Measurements from ENCODE around the gene MST1.

Gene MST1

GRCh38 chr3:49722896-49723295, 33.6 kb upstream of the MST1 start:
- DNase-seq (ENCODE audit: low spot score in 2 of 2) = no peak
- no peaks in the 10 kb centered on the region for H3K9me3 Mint-ChIP-seq
- ATAC-seq (ENCODE audit: low read depth) = no peak
- peaks cover 4% of the 10 kb centered on the region for H3K36me3 Mint-ChIP-seq
- peak overlapping the region; percentile 100 for H3K27ac Mint-ChIP-seq
- peaks cover 47% of the 10 kb centered on the region for H3K4me1 Mint-ChIP-seq
- H3K27me3 Mint-ChIP-seq = no peaks in the 10 kb centered on the region
- peak overlapping the region; percentile 90 for H3K4me3 Mint-ChIP-seq

DNA sequence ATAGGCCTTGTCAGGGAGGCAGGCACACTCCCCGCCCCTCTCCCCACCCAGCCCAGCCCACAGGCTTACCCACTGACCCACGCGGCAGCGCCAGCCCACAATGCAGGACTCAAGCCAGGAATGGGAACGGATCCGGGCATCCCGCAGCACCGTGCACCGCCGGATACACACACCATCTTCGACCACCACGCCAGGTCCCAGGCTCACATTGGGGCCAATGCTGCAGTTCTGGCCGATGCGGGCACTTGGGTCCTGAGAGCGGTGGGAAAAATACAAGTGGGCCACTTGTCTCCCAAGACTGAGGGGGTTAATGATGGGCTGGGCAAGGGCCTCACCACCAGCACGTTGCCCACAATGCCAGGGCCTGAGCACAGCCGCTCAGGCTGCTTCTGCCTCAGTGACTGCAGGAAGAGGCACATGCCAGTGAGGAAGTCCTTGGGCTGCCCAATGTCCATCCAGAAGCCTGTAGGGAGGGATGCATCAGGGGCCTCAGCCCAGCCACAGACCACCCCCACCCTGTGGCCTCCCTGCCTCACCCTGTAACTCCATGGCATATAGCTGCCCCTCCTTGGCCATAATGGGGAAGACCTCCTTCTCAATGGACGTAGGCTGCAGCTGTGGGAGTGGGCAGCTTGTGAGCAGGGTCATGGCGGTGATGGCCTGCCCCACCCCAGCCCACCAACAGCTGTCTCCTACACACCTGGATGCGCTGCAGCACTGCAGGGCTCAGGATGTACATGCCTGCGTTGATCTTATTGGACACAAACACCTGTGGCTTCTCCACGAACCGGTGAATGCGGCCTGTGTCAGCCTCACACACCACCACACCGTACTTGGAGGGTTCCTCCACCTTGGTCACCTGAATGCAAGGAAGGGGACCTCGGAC, 32.9 kb upstream of the MST1 start:
- no peak for ATAC-seq (ENCODE audit: low read depth)
- Mint-ChIP-seq H3K27me3 (no peaks in the 10 kb centered on the region), H3K36me3 (peaks cover 2% of the 10 kb centered on the region), H3K27ac (peak overlapping the region; percentile 100), H3K4me1 (peaks cover 42% of the 10 kb centered on the region), H3K9me3 (no peaks in the 10 kb centered on the region), H3K4me3 (peak overlapping the region; percentile 90)
- DNase-seq (ENCODE audit: low spot score in 2 of 2) = no peak

DNA sequence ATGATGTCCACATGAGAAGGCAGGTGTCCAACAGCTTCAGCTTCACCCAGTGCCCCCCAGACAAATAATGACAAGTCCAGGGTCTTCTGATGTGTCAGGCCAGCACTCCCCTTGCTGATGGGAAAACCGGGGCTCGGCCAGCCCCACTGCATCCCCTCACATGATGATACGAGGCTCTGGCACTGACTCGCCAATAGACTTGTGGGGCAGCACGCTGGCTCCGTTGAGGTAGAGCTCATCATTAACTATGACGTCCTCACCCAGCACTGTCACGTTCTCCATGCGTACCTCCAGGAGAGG, 32.3 kb upstream of the MST1 start:
- Mint-ChIP-seq H3K27me3 (no peaks in the 10 kb centered on the region), H3K9me3 (no peaks in the 10 kb centered on the region), H3K4me1 (peaks cover 36% of the 10 kb centered on the region), H3K4me3 (no peak overlapping the region), H3K27ac (peak overlapping the region; percentile 90), H3K36me3 (peaks cover 2% of the 10 kb centered on the region)
- ATAC-seq (ENCODE audit: low read depth) (no peak), DNase-seq (ENCODE audit: low spot score in 2 of 2) (no peak)

- Mint-ChIP-seq H3K4me1 (peaks cover 35% of the 10 kb centered on the region), H3K4me3 (no peak overlapping the region), H3K27ac (peak overlapping the region; percentile 90), H3K9me3 (no peaks in the 10 kb centered on the region), H3K36me3 (peaks cover 2% of the 10 kb centered on the region), H3K27me3 (no peaks in the 10 kb centered on the region)
- DNase-seq (ENCODE audit: low spot score in 2 of 2) = no peak
- ATAC-seq (ENCODE audit: low read depth) = no peak
Measured at GRCh38 chr3:49720855-49721595, 31.8 kb upstream of the MST1 start.

GRCh38 chr3:49719214-49719884, 30.1 kb upstream of the MST1 start, which contains the start of gene AMIGO3:
TSS of gene AMIGO3 (minus strand) at chr3:49719684. CDS start at chr3:49719465, 219 bp downstream.
- Mint-ChIP-seq H3K9me3 (no peaks in the 10 kb centered on the region), H3K4me3 (peak within 1 kb of the TSS; percentile 90), H3K27ac (peak within 1 kb of the TSS; percentile 90), H3K27me3 (no peaks in the 10 kb centered on the region), H3K36me3 (peaks cover 2% of the 10 kb centered on the region), H3K4me1 (peaks cover 27% of the 10 kb centered on the region)
- DNase-seq (ENCODE audit: low spot score in 2 of 2) = peak; percentile 90 to 92
- ATAC-seq (ENCODE audit: low read depth) = peak; percentile 64

GRCh38 chr3:49718858-49719213, 29.6 kb upstream of the MST1 start:
- H3K4me3 Mint-ChIP-seq = peak overlapping the region; percentile 90
- no peaks in the 10 kb centered on the region for H3K9me3 Mint-ChIP-seq
- H3K27ac Mint-ChIP-seq = peak overlapping the region; percentile 90
- H3K36me3 Mint-ChIP-seq = peaks cover 2% of the 10 kb centered on the region
- no peak for ATAC-seq (ENCODE audit: low read depth)
- H3K4me1 Mint-ChIP-seq = peaks cover 23% of the 10 kb centered on the region
- H3K27me3 Mint-ChIP-seq = no peaks in the 10 kb centered on the region
- no peak for DNase-seq (ENCODE audit: low spot score in 2 of 2)

DNA sequence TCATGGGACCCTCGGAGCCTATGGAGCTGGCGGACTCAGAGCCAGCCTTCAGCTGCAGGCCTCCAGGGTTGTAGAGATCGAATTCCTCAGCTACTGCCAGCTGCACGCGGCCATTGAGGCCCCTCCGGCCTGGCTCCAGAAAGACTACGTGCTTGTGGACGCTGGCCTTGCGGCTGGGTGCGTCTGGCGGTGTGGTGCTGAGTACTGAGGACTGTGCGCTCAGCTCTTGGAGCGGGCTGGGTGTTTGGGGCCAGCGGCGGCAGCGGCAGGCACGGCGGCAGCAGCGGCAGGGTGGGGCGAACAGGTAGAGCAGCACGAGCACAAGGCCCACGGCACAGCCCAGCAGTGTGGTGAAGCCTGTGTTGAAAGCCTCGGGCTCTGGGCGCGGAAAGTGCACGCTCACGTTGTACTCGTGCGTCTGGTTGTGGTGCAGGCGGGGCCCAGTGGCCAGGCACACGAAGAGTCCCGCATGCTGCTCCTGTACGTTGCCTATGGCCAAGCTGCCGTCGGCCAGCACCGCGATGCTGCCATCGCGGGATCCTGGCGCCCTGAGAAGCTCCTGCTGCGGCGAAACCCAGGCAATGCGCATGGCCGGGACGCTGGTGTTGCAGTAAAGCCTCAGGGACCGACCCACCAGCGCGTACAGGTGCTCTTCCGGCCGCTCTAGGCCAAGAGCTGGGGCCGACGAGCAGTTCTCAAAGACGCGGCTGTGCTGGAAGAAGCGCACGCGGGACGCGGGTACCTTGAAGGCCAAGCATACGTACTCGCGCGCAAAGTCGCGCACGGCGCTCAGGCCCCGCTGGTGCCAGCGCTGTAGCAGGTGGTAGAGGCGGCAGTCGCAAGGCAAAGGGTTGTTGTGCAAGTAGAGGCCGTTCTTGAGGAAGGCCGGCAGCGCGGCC, 28.9 kb upstream of the MST1 start:
- Mint-ChIP-seq H3K4me3 (peak overlapping the region; percentile 90), H3K9me3 (no peaks in the 10 kb centered on the region), H3K27ac (no peak overlapping the region), H3K36me3 (peaks cover 2% of the 10 kb centered on the region), H3K4me1 (peaks cover 21% of the 10 kb centered on the region), H3K27me3 (no peaks in the 10 kb centered on the region)
- no peak for DNase-seq (ENCODE audit: low spot score in 2 of 2)
- ATAC-seq (ENCODE audit: low read depth) = no peak

DNA sequence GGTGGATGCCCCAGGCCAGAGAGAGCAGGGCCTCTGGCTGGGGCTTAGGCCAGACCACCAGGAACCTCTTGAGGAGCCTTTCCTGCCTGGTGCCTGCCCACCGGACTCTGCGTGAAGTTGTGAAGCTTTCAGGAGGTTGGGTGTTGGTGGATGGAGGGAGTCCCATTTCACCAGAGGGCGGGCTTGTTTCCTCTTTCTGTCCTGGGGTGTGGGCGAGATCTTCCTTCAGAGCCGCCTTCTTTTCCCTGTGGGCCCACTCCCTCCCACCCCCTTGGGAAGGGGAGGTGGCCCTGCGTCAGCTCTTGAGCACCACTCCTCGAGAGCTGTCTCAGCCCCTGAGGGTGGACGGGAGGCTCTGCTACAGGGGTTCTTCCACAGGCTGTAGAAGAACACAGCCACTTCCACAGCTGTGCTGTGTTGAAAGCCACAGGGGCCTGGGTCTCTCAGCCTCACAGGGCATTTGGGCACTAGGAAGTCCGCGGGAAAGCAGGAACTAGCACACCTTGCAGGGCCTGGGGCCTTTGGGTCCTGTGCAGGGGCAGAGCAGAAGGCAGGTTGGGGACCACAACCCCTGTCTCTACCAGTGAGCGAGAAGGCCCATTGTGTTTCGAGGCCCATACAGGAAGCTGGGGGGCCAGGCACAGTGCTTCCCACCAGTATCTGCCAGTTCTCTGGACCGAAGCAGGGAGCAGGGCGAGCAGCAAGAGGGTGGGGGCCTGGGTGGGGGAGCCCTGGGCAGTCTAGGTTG, 28.1 kb upstream of the MST1 start:
- no peaks in the 10 kb centered on the region for H3K27me3 Mint-ChIP-seq
- peak overlapping the region; percentile 46 for H3K4me3 Mint-ChIP-seq
- H3K27ac Mint-ChIP-seq = no peak overlapping the region
- H3K36me3 Mint-ChIP-seq = peaks cover 2% of the 10 kb centered on the region
- no peaks in the 10 kb centered on the region for H3K9me3 Mint-ChIP-seq
- ATAC-seq (ENCODE audit: low read depth) (no peak), DNase-seq (ENCODE audit: low spot score in 2 of 2) (no peak)
- H3K4me1 Mint-ChIP-seq = peaks cover 15% of the 10 kb centered on the region

DNA sequence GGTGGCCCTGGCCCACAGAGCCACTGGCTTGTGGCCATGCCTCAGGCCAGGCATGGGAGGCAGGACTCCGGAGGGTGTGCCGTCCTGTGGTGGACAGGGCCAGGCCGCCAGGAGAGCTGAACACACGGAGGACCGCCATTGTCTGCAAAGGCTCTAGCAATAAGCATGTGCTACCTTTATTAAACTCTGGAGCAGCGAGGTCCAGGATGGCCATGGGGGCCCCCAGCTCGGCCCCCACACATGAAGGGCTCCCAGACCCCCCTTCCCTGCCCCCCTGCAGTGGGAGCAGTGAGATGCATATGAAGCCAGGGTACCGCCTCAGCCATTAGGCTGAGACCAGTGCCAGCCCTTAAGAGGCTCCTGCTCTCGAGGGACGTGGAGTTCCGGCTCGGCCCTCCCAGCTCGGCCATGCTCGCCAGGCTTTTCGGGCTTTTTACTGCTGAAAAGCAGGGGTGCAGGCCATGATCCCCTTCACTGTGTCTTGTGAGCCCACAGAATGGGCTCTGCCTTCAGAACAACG, 27.5 kb upstream of the MST1 start:
- no peak overlapping the region for H3K4me3 Mint-ChIP-seq
- H3K27ac Mint-ChIP-seq = no peak overlapping the region
- DNase-seq (ENCODE audit: low spot score in 2 of 2) = no peak
- no peaks in the 10 kb centered on the region for H3K9me3 Mint-ChIP-seq
- H3K4me1 Mint-ChIP-seq = peaks cover 14% of the 10 kb centered on the region
- H3K27me3 Mint-ChIP-seq = no peaks in the 10 kb centered on the region
- ATAC-seq (ENCODE audit: low read depth) = no peak
- H3K36me3 Mint-ChIP-seq = peaks cover 2% of the 10 kb centered on the region

GRCh38 chr3:49716169-49716568, 26.9 kb upstream of the MST1 start:
- DNase-seq (ENCODE audit: low spot score in 2 of 2) (no peak), ATAC-seq (ENCODE audit: low read depth) (no peak)
- Mint-ChIP-seq H3K9me3 (no peaks in the 10 kb centered on the region), H3K4me1 (peaks cover 12% of the 10 kb centered on the region), H3K36me3 (peaks cover 2% of the 10 kb centered on the region), H3K27ac (no peak overlapping the region), H3K27me3 (no peaks in the 10 kb centered on the region), H3K4me3 (no peak overlapping the region)

GRCh38 chr3:49715611-49716121, 26.4 kb upstream of the MST1 start:
- DNase-seq (ENCODE audit: low spot score in 2 of 2) (no peak), ATAC-seq (ENCODE audit: low read depth) (no peak)
- Mint-ChIP-seq H3K9me3 (no peaks in the 10 kb centered on the region), H3K4me1 (peaks cover 8% of the 10 kb centered on the region), H3K27ac (no peak overlapping the region), H3K27me3 (no peaks in the 10 kb centered on the region), H3K36me3 (peaks cover 2% of the 10 kb centered on the region), H3K4me3 (no peak overlapping the region)

DNA sequence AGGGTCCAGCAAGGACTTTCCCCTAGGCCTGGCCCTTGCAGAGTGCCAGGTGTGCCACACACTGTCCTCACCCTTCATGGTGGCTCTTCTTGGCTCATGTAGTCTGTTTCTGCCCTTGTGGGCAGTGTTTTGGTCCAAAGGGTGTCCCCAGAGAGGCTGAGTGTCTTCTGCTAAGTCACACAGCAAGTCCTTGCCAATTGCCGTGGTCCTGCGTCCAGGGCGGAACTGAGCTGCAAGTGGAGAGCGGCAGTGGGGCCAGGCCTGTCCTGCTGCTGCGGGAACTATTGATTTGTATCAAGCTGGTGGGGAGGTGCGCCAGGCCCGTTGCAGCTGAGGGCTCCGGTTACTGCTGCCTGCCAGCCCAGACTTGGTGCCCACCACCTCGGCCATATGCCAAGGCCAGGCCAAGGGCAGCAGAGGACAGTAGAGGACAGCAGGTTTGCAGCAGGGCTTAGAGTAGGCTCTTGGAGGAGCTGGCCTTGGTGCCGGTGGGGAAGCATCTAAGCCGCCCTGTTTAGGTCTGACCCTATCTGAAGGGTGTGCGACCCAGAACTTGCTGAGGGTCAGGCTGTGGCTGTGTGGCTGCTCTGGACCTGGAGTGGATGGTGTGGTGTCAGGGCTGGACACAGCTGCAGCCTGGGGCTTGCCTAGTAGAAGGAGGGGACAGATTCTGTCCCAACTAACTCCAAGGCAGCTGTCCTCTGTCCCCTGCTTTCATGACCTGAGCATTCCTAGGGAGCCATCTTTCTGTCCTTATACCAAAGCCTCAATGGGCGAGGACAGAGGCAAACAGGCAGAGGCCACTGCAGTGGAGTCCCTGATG, 25.7 kb upstream of the MST1 start:
- H3K4me1 Mint-ChIP-seq = peaks cover 8% of the 10 kb centered on the region
- no peaks in the 10 kb centered on the region for H3K27me3 Mint-ChIP-seq
- DNase-seq (ENCODE audit: low spot score in 2 of 2) (no peak), ATAC-seq (ENCODE audit: low read depth) (no peak)
- no peaks in the 10 kb centered on the region for H3K9me3 Mint-ChIP-seq
- peaks cover 2% of the 10 kb centered on the region for H3K36me3 Mint-ChIP-seq
- H3K4me3 Mint-ChIP-seq = no peak overlapping the region
- no peak overlapping the region for H3K27ac Mint-ChIP-seq

Data from memory B cell (primary cell).